HepG2 (cell line): ENCODE measurements around the gene PKD2L2. TPM values are rescaled to one million over a fixed set of nuclear protein-coding genes. Genes with fewer than 3 reads are reported as not detected.

Experiments used
- CBX1 ChIP-seq: IDR thresholded peaks from one replicate; pipeline ENCODE4 v1.6.1; 2016; ENCODE audit warnings: antibody characterized with exemption, low read depth
- CCAR2 ChIP-seq: fragments of 200-400 bp; formaldehyde crosslinking; optimal IDR thresholded peaks from 2 replicates; pipeline ENCODE3; 2018; ENCODE audit warnings: low read depth, mild to moderate bottlenecking, low read length, moderate library complexity
- DMAP1 ChIP-seq: IDR thresholded peaks from 2 replicates; pipeline ENCODE4 v1.6.1; 2016
- FOXJ3 ChIP-seq: sonication (generic); formaldehyde crosslinking; IDR thresholded peaks from 2 replicates; pipeline ENCODE4 v1.4.0; 2020; ENCODE audit warnings: missing genetic modification reagents, mild to moderate bottlenecking, borderline replicate concordance
- FOXO1 ChIP-seq: sonication (generic); formaldehyde crosslinking; IDR thresholded peaks from 2 replicates; pipeline ENCODE4 v1.4.0; 2020; ENCODE audit warnings: missing genetic modification reagents
- HES4 ChIP-seq: sonication (generic); formaldehyde crosslinking; IDR thresholded peaks from 2 replicates; pipeline ENCODE4 v1.9.0; 2021; ENCODE audit warnings: mild to moderate bottlenecking, missing genetic modification reagents, borderline replicate concordance
- HNRNPK ChIP-seq: fragments of 200-400 bp; formaldehyde crosslinking; IDR thresholded peaks from 2 replicates; pipeline ENCODE4 v1.6.1; 2018; ENCODE audit warnings: low read length, low read depth, moderate library complexity, mild to moderate bottlenecking; ENCODE audit not compliant: poor library complexity, severe bottlenecking
- MED13 ChIP-seq: sonication (generic); formaldehyde crosslinking; IDR thresholded peaks from 2 replicates; pipeline ENCODE4 v1.5.0; 2020; ENCODE audit warnings: missing genetic modification reagents
- MIER3 ChIP-seq: IDR thresholded peaks from 2 replicates; pipeline ENCODE4 v1.6.1; 2016; ENCODE audit warnings: missing compliant biosample characterization, borderline replicate concordance
- MTF2 ChIP-seq: sonication (generic); formaldehyde crosslinking; IDR thresholded peaks from 2 replicates; pipeline ENCODE4 v1.5.0; 2020; ENCODE audit warnings: missing genetic modification reagents, borderline replicate concordance
- NCOR1 ChIP-seq: fragments of 200-600 bp; sonication (generic); IDR thresholded peaks from 2 replicates; pipeline ENCODE4 v1.7.0; 2017; ENCODE audit warnings: antibody characterized with exemption, low read length, borderline replicate concordance
- PAF1 ChIP-seq: IDR thresholded peaks from 2 replicates; pipeline ENCODE4 v1.6.1; 2016; ENCODE audit warnings: missing genetic modification reagents, missing compliant biosample characterization
- SAFB2 ChIP-seq: sonication (generic); formaldehyde crosslinking; IDR thresholded peaks from 2 replicates; pipeline ENCODE4 v1.5.1; 2020; ENCODE audit warnings: missing genetic modification reagents, low read depth, mild to moderate bottlenecking, borderline replicate concordance
- SAP130 ChIP-seq: IDR thresholded peaks from 2 replicates; pipeline ENCODE4 v1.6.1; 2016; ENCODE audit warnings: low read depth
- SP1 ChIP-seq, 2 experiments: fragments of 450-650 bp in 1 of 2; sonication (generic) in 1 of 2; formaldehyde crosslinking in 1 of 2; IDR thresholded peaks; 2 replicates each; pipeline versions ENCODE4 v1.4.0 to v1.6.1; 2016 to 2020; ENCODE audit warnings: missing genetic modification reagents in 1 of 2
- SP2 ChIP-seq: sonication (generic); formaldehyde crosslinking; IDR thresholded peaks from 2 replicates; pipeline ENCODE4 v1.5.1; 2020; ENCODE audit warnings: mild to moderate bottlenecking, missing genetic modification reagents
- ZBTB43 ChIP-seq: sonication (generic); formaldehyde crosslinking; conservative IDR thresholded peaks from 2 replicates; pipeline ENCODE4 v1.4.0; 2020; ENCODE audit warnings: missing genetic modification reagents
- ZNF264 ChIP-seq: sonication (generic); formaldehyde crosslinking; IDR thresholded peaks from 2 replicates; pipeline ENCODE4 v1.4.0; 2020; ENCODE audit warnings: missing genetic modification reagents
- ZNF546 ChIP-seq: sonication (generic); formaldehyde crosslinking; conservative IDR thresholded peaks from 2 replicates; pipeline ENCODE4 v1.8.1; 2023; ENCODE audit warnings: mild to moderate bottlenecking, missing genetic modification reagents
- ZNF629 ChIP-seq: sonication (generic); formaldehyde crosslinking; conservative IDR thresholded peaks from 2 replicates; pipeline ENCODE4 v1.5.0; 2020; ENCODE audit warnings: missing genetic modification reagents
- ZNF7 ChIP-seq: IDR thresholded peaks from 2 replicates; pipeline ENCODE4 v1.6.1; 2016; ENCODE audit warnings: missing biosample characterization, missing genetic modification reagents
- ZNF781 ChIP-seq: sonication (generic); formaldehyde crosslinking; IDR thresholded peaks from 2 replicates; pipeline ENCODE4 v1.5.1; 2020; ENCODE audit warnings: borderline replicate concordance, mild to moderate bottlenecking, missing genetic modification reagents; ENCODE audit errors: not compliant biosample characterization
- ZNF782 ChIP-seq: sonication (generic); formaldehyde crosslinking; IDR thresholded peaks from 2 replicates; pipeline ENCODE4 v1.4.0; 2020; ENCODE audit warnings: missing genetic modification reagents, mild to moderate bottlenecking, borderline replicate concordance
- polyA plus RNA-seq, 8 experiments: library from polyadenylated mRNA; depleted of rRNA in 3 of 8; stranded (reverse) in 7 of 8; unstranded in 1 of 8; fragments of >200 nt; fragmentation: Illumina TruSeq in 4 of 8; extraction: Trizol in 4 of 8; gene quantifications; 2 replicates each; pipeline versions ENCODE4 v1.2.1 to v1.2.3, GENCODE V29; 2011 to 2016; ENCODE audit warnings: low read depth in 4 of 8, missing spikeins in 1 of 8, mixed read lengths in 1 of 8; ENCODE audit not compliant: insufficient read depth in 1 of 8
- total RNA-seq, 5 experiments: library from RNA; depleted of rRNA; stranded (reverse); fragments of >200 nt; fragmentation: Illumina TruSeq; extraction: Trizol; gene quantifications; 2 replicates each; pipeline ENCODE4 v1.2.3, GENCODE V29; 2016; ENCODE audit warnings: low read depth in 1 of 5
- TF ChIP-seq, protein P1 (sequence below): sonication (generic); formaldehyde crosslinking; IDR thresholded peaks from 2 replicates; pipeline ENCODE4 v1.9.0; 2021; ENCODE audit warnings: missing genetic modification reagents, mild to moderate bottlenecking, borderline replicate concordance
- TF ChIP-seq, protein P2 (sequence below): sonication (generic); formaldehyde crosslinking; IDR thresholded peaks from 2 replicates; pipeline ENCODE4 v1.8.1; 2023; ENCODE audit warnings: mild to moderate bottlenecking, missing genetic modification reagents, borderline replicate concordance
- TF ChIP-seq, protein P3 (sequence below): sonication (generic); formaldehyde crosslinking; IDR thresholded peaks from 2 replicates; pipeline ENCODE4 v1.4.0; 2020; ENCODE audit warnings: missing genetic modification reagents, borderline replicate concordance

The PKD2L2 gene
- total and polyA plus RNA-seq, 2 of the 13 experiments (the other 11 are each of a cell fraction or from before 2014, with no cell fraction given) = not detected

DNA sequence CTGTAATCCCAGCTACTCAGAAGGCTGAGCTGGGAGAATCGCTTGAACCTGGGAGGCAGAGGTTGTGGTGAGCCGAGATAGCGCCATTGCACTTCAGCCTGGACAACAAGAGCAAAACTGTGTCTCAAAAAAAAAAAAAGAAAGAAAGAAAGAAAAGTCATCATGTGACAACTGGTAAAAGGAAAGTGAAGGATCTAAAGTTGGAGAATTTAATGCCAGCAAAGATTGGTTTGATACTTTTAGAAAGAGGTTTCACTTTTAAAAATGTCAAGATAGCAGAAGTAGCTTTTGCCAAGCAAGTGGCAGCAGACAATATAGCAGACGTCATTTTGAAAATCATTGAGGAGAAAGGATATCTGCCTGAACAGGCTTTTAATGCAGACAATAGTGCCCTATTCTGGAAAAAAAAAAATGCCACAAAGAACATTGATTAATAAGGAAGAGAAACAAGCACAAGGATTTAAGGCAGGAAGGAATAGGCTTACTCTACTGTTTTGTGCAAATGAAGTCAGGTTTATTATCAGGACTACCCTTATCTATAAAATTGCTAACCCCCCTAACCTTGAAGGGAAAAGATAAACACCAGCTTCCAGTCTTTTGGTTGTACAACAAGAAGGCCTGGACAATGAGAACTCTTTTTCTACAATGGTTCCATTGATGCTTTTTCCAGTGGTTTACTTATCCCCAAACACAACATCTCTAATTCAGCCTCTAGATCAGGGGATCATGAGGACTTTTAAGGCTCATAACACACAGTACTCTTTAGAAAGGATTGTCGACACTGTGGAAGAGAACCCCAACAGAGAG, 12.0 kb downstream of the PKD2L2 start (continued):
- TF ChIP-seq ZBTB43 (no peak), ZNF782 (no peak), NCOR1 (no peak), MIER3 (CRISPR knock-in tag) (no peak), DMAP1 (CRISPR knock-in tag) (no peak), CCAR2 (no peak), FOXO1 (CRISPR knock-in tag) (peak; percentile 39; the same call in 1 of the 2 replicates), MTF2 (CRISPR knock-in tag) (no peak), SP1 (IDR thresholded peaks at IDR 0.05) (no peak), SP1 (CRISPR knock-in tag; IDR thresholded peaks at IDR 0.05) (no peak), SAP130 (CRISPR knock-in tag) (peak; percentile 37; the same call in 1 of the 2 replicates), MED13 (CRISPR knock-in tag) (no peak), SAFB2 (CRISPR knock-in tag) (no peak), HES4 (no peak), PAF1 (no peak), HNRNPK (no peak), CBX1 (no peak), ZNF264 (CRISPR knock-in tag) (no peak), ZNF7 (CRISPR knock-in tag) (no peak), FOXJ3 (CRISPR knock-in tag) (peak; percentile 55; the same call in 1 of the 2 replicates), ZNF629 (CRISPR knock-in tag) (no peak), SP2 (CRISPR knock-in tag) (no peak), ZNF781 (CRISPR knock-in tag) (no peak), ZNF546 (CRISPR knock-in tag) (no peak)
- TF ChIP-seq, protein P1, sequence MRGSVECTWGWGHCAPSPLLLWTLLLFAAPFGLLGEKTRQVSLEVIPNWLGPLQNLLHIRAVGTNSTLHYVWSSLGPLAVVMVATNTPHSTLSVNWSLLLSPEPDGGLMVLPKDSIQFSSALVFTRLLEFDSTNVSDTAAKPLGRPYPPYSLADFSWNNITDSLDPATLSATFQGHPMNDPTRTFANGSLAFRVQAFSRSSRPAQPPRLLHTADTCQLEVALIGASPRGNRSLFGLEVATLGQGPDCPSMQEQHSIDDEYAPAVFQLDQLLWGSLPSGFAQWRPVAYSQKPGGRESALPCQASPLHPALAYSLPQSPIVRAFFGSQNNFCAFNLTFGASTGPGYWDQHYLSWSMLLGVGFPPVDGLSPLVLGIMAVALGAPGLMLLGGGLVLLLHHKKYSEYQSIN (CRISPR knock-in tag) = no peak
- TF ChIP-seq, protein P2, sequence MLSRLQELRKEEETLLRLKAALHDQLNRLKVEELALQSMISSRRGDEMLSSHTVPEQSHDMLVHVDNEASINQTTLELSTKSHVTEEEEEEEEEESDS (CRISPR knock-in tag) = no peak
- TF ChIP-seq, protein P3, sequence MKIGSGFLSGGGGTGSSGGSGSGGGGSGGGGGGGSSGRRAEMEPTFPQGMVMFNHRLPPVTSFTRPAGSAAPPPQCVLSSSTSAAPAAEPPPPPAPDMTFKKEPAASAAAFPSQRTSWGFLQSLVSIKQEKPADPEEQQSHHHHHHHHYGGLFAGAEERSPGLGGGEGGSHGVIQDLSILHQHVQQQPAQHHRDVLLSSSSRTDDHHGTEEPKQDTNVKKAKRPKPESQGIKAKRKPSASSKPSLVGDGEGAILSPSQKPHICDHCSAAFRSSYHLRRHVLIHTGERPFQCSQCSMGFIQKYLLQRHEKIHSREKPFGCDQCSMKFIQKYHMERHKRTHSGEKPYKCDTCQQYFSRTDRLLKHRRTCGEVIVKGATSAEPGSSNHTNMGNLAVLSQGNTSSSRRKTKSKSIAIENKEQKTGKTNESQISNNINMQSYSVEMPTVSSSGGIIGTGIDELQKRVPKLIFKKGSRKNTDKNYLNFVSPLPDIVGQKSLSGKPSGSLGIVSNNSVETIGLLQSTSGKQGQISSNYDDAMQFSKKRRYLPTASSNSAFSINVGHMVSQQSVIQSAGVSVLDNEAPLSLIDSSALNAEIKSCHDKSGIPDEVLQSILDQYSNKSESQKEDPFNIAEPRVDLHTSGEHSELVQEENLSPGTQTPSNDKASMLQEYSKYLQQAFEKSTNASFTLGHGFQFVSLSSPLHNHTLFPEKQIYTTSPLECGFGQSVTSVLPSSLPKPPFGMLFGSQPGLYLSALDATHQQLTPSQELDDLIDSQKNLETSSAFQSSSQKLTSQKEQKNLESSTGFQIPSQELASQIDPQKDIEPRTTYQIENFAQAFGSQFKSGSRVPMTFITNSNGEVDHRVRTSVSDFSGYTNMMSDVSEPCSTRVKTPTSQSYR (CRISPR knock-in tag) = no peak
